GM12878 (cell line): ENCODE measurements around the gene PPARA. TPM values are rescaled to one million over a fixed set of nuclear protein-coding genes. Genes with fewer than 3 reads are reported as not detected.

Experiments
- ATAC-seq: fragments of 200-7000 bp; cut with Tn5 transposase; 3 replicates; pipeline ENCODE4 v1.9.1; 2020; ENCODE audit warnings: mild to moderate bottlenecking, moderate library complexity
- BruUV-seq: library from RNA; stranded (reverse); fragments of 400-500 nt; replicated peaks from 2 replicates; lab custom pipeline; 2021; lab: Mats Ljungman, UMichigan
- CTCF ChIA-PET: fragments of 300-600 bp; sonication (Branson Sonifier 250); formaldehyde crosslinking; extraction: SDS; loops from one replicate; lab custom pipeline; 2021; ENCODE audit warnings: inconsistent platforms; lab: Yijun Ruan, JAX
- POLR2A ChIA-PET: fragments of 350-600 bp; formaldehyde crosslinking; extraction: SDS; loops from one replicate; lab custom pipeline; 2021; ENCODE audit warnings: inconsistent platforms; lab: Charles Lee
- RAD21 ChIA-PET: fragments of 300-600 bp; sonication (Branson Sonifier 250); formaldehyde crosslinking; loops from one replicate; lab custom pipeline; 2023; ENCODE audit warnings: antibody characterized with exemption; ENCODE audit not compliant: unreplicated experiment; lab: Charles Lee
- SMC1A ChIA-PET: fragments of 300-600 bp; sonication (Branson Sonifier 250); formaldehyde crosslinking; loops from one replicate; lab custom pipeline; 2023; ENCODE audit not compliant: unreplicated experiment, uncharacterized antibody; lab: Charles Lee
- DNase-seq: peaks from one replicate; pipeline ENCODE4 v3.0.0-alpha.2; 2011; ENCODE audit warnings: low read depth, low spot score
- FAIRE-seq: peaks from 3 replicates; lab custom pipeline; 2011; peaks lifted over from hg19 to GRCh38; lab: Jason Lieb, UNC
- H2AFZ ChIP-seq: 2 replicates; pipeline ENCODE4 v1.6.0; 2011; ENCODE audit warnings: low read depth, low read length, control low read depth; ENCODE audit not compliant: control insufficient read depth
- H3K27ac ChIP-seq: 2 replicates; pipeline ENCODE4 v1.5.1; 2011; ENCODE audit warnings: control low read depth; ENCODE audit not compliant: control insufficient read depth, insufficient read depth
- H3K27me3 ChIP-seq, 2 experiments: replicated peaks in 1 of 2; 2 replicates each; pipeline versions ENCODE4 v1.6.0 to v1.6.1; 2011; ENCODE audit warnings: low read length in 1 of 2; ENCODE audit not compliant: control insufficient read depth in 2 of 2, insufficient read depth in 2 of 2
- H3K36me3 ChIP-seq, 2 experiments: 2 replicates each; pipeline ENCODE4 v1.5.1; 2011; ENCODE audit warnings: low read length in 1 of 2; ENCODE audit not compliant: control insufficient read depth in 2 of 2, insufficient read depth in 2 of 2
- H3K4me1 ChIP-seq: 2 replicates; pipeline ENCODE4 v1.6.1; 2011; ENCODE audit warnings: mild to moderate bottlenecking, low read length, moderate library complexity, mixed read lengths; ENCODE audit not compliant: control insufficient read depth, insufficient read depth
- H3K4me2 ChIP-seq: 2 replicates; pipeline ENCODE4 v1.6.0; 2011; ENCODE audit warnings: control low read depth; ENCODE audit not compliant: control insufficient read depth, insufficient read depth
- H3K4me3 ChIP-seq: fragments of 200-600 bp; sonication (generic); 2 replicates; pipeline ENCODE4 v1.5.1; 2016
- H3K79me2 ChIP-seq: 2 replicates; pipeline ENCODE4 v1.6.0; 2011; ENCODE audit warnings: low read length; ENCODE audit not compliant: control insufficient read depth, insufficient read depth
- H3K9ac ChIP-seq: 2 replicates; pipeline ENCODE4 v1.8.0; 2011; ENCODE audit warnings: low read length, control low read depth, mixed read lengths; ENCODE audit not compliant: control insufficient read depth, insufficient read depth
- H3K9me3 ChIP-seq: replicated peaks from 3 replicates; pipeline ENCODE4 v1.5.1; 2011; ENCODE audit warnings: mild to moderate bottlenecking, low read length; ENCODE audit not compliant: control insufficient read depth, insufficient read depth
- H4K20me1 ChIP-seq: 2 replicates; pipeline ENCODE4 v1.6.0; 2011; ENCODE audit not compliant: control insufficient read depth, insufficient read depth
- CREB1 ChIP-seq: IDR thresholded peaks from 2 replicates; pipeline ENCODE4 v1.6.1; 2012; ENCODE audit warnings: low read depth, mild to moderate bottlenecking, inconsistent platforms
- E2F8 ChIP-seq: fragments of 450-650 bp; IDR thresholded peaks from 2 replicates; pipeline ENCODE4 v1.6.1; 2018; ENCODE audit warnings: mild to moderate bottlenecking, low read depth, moderate library complexity; ENCODE audit not compliant: partially characterized antibody
- ETV6 ChIP-seq, 2 experiments: fragments of 450-650 bp in 1 of 2; IDR thresholded peaks in 1 of 2; conservative IDR thresholded peaks in 1 of 2; 2 replicates each; pipeline ENCODE4 v1.6.1; 2014; ENCODE audit warnings: antibody characterized with exemption in 1 of 2, borderline replicate concordance in 1 of 2, low read depth in 1 of 2, mild to moderate bottlenecking in 1 of 2, moderate library complexity in 1 of 2
- GATAD2B ChIP-seq: fragments of 450-650 bp; conservative IDR thresholded peaks from 2 replicates; pipeline ENCODE4 v1.6.1; 2017; ENCODE audit warnings: low read depth, mild to moderate bottlenecking, moderate library complexity
- IRF3 ChIP-seq: fragments of 450-650 bp; IDR thresholded peaks from 2 replicates; pipeline ENCODE4 v1.6.1; 2014; ENCODE audit warnings: mild to moderate bottlenecking
- JUND ChIP-seq: IDR thresholded peaks from 2 replicates; pipeline ENCODE4 v1.6.1; 2012; ENCODE audit warnings: low read depth, mild to moderate bottlenecking, low read length, improper control_type of control experiment, moderate library complexity
- KDM1A ChIP-seq: fragments of 200-600 bp; sonication (generic); IDR thresholded peaks from 2 replicates; pipeline ENCODE4 v1.6.1; 2016; ENCODE audit warnings: borderline replicate concordance
- NFXL1 ChIP-seq: fragments of 450-650 bp; IDR thresholded peaks from 2 replicates; pipeline ENCODE4 v1.6.1; 2017; ENCODE audit warnings: antibody characterized with exemption, mild to moderate bottlenecking, borderline replicate concordance
- NRF1 ChIP-seq: conservative IDR thresholded peaks from 2 replicates; pipeline ENCODE4 v1.6.1; 2011; ENCODE audit warnings: mild to moderate bottlenecking, low read depth, low read length, improper control_type of control experiment
- RB1 ChIP-seq: fragments of 450-650 bp; formaldehyde crosslinking; IDR thresholded peaks from 2 replicates; pipeline ENCODE4 v1.6.1; 2017; ENCODE audit warnings: mild to moderate bottlenecking, borderline replicate concordance
- RELB ChIP-seq: fragments of 450-650 bp; IDR thresholded peaks from 2 replicates; pipeline ENCODE4 v1.6.1; 2017; ENCODE audit warnings: low read depth, mild to moderate bottlenecking, moderate library complexity
- SIX5 ChIP-seq: IDR thresholded peaks from 2 replicates; pipeline ENCODE4 v1.6.1; 2011; ENCODE audit warnings: mild to moderate bottlenecking, low read depth, low read length, moderate library complexity; ENCODE audit not compliant: severe bottlenecking
- SMARCA5 ChIP-seq: fragments of 450-650 bp; IDR thresholded peaks from 2 replicates; pipeline ENCODE4 v1.6.1; 2017; ENCODE audit warnings: mild to moderate bottlenecking
- STAT1 ChIP-seq: fragments of 450-650 bp; conservative IDR thresholded peaks from 2 replicates; pipeline ENCODE4 v1.6.1; 2014; ENCODE audit warnings: antibody characterized with exemption, mild to moderate bottlenecking
- SUPT20H ChIP-seq: IDR thresholded peaks from 2 replicates; pipeline ENCODE4 v1.6.1; 2011; ENCODE audit warnings: low read depth, mild to moderate bottlenecking, low read length, moderate library complexity, borderline replicate concordance; ENCODE audit not compliant: control insufficient read depth
- SUZ12 ChIP-seq: fragments of 200-600 bp; sonication (generic); IDR thresholded peaks from one replicate; pipeline ENCODE4 v1.6.1; 2018; ENCODE audit warnings: antibody characterized with exemption, mild to moderate bottlenecking; ENCODE audit not compliant: unreplicated experiment
- USF2 ChIP-seq: IDR thresholded peaks from 2 replicates; pipeline ENCODE4 v1.6.1; 2011; ENCODE audit warnings: low read depth, low read length, improper control_type of control experiment, borderline replicate concordance
- ZNF24 ChIP-seq: fragments of 450-650 bp; IDR thresholded peaks from 2 replicates; pipeline ENCODE4 v1.6.1; 2017; ENCODE audit warnings: antibody characterized with exemption, mild to moderate bottlenecking
- ZNF384 ChIP-seq: IDR thresholded peaks from 2 replicates; pipeline ENCODE4 v1.6.1; 2012; ENCODE audit warnings: low read depth, mild to moderate bottlenecking, low read length, improper control_type of control experiment, borderline replicate concordance
- WGBS: methylation state at CpG from one replicate; pipeline ENCODE4 v1.1.6; 2016; ENCODE audit warnings: low lambda C conversion rate; ENCODE audit not compliant: insufficient replicate concordance, insufficient coverage; ENCODE audit errors: missing lambda C conversion rate; 5-methylcytosine and 5-hydroxymethylcytosine counted together
- in situ Hi-C: fragments of 300-500 bp; cut with MboI; formaldehyde crosslinking; loops from 9 replicates; pipeline ENCODE4 v1.14.3; 2018; ENCODE audit warnings: mixed read lengths
- intact Hi-C: fragments of 100-400 bp; cut with micrococcal nuclease; formaldehyde crosslinking; loops from one replicate; pipeline ENCODE4 v1.14.2; 2022; ENCODE audit not compliant: unreplicated experiment
- polyA plus RNA-seq, 11 experiments: library from polyadenylated mRNA; depleted of rRNA in 4 of 11; unstranded in 6 of 11; stranded (reverse) in 5 of 11; fragments of >200 nt; fragmentation: Nextera tagmentation in 4 of 11; fragmentation: Illumina TruSeq in 1 of 11; extraction: Ambion mirVana in 4 of 11; extraction: Trizol in 1 of 11; gene quantifications; 1 replicate in 1 of 11; 2 replicates in 10 of 11; pipeline versions ENCODE4 v1.2.1 to v1.2.3, GENCODE V29; 2011 to 2016; ENCODE audit warnings: inconsistent platforms in 2 of 11, missing spikeins in 2 of 11, low read depth in 1 of 11
- total RNA-seq, 4 experiments: library from RNA; depleted of rRNA in 3 of 4; stranded (reverse); fragments of >200 nt in 3 of 4; fragmentation: Illumina TruSeq in 1 of 4; extraction: Trizol in 1 of 4; gene quantifications; 2 replicates each; pipeline versions ENCODE4 v1.2.1 to v1.2.3, GENCODE V29; 2013 to 2021

Gene PPARA
- total and polyA plus RNA-seq, 10 of the 15 experiments (the other 5 are each of a cell fraction or from before 2014, with no cell fraction given), result 0.72 to 10.4 (median 4.6) TPM

- WGBS, result 80% methylated on average over 13 of the region's 13 CpGs
- H3K27ac ChIP-seq, result no peak overlapping the region
- no peak overlapping the region for H3K4me3 ChIP-seq
- RAD21 ChIA-PET, result no interaction called here
- no peaks in the 10 kb centered on the region; a peak in 1 of 4 replicates for H3K27me3 ChIP-seq
- intact Hi-C loops (no loop called here), in situ Hi-C loops (no loop called here)
- SMC1A ChIA-PET, result no interaction called here
- H3K4me2 ChIP-seq, result no peak overlapping the region
- DNase-seq, result no peak
- TF ChIP-seq NRF1 (no peak), ZNF384 (no peak), SMARCA5 (no peak), JUND (no peak), IRF3 (no peak), E2F8 (no peak), SUPT20H (no peak), CREB1 (no peak), STAT1 (no peak), ETV6 (conservative IDR thresholded peaks at IDR 0.05 in 1 of 2, IDR thresholded peaks at IDR 0.05 in 1 of 2; ENCODE audit: borderline replicate concordance in 1 of 2, low read depth in 1 of 2) (no peak), ZNF24 (no peak), RELB (no peak), SUZ12 (no peak), GATAD2B (no peak), USF2 (no peak), KDM1A (no peak), RB1 (no peak), SIX5 (no peak), NFXL1 (no peak)
- TF ChIP-seq, all 136 proteins: peak for 0
- H3K4me1 ChIP-seq, result no peaks in the 10 kb centered on the region
- ChIA-PET CTCF (no interaction called here), POLR2A (no interaction called here)
- no peak overlapping the region for H3K9ac ChIP-seq
- FAIRE-seq, result no peak
- ATAC-seq, result no peak
- H4K20me1 ChIP-seq, result no peaks in the 10 kb centered on the region
- no peak overlapping the region for H2AFZ ChIP-seq
- no peaks in the 10 kb centered on the region for H3K79me2 ChIP-seq
- no TSS peak for BruUV-seq
- H3K9me3 ChIP-seq, result no peaks in the 10 kb centered on the region
- H3K36me3 ChIP-seq, result no peaks in the 10 kb centered on the region
Measured at GRCh38 chr22:46102752-46103151, 47.6 kb upstream of the PPARA start.
